H9 (cell line): ENCODE data around the gene WDR5. TPM values are rescaled to one million over a fixed set of nuclear protein-coding genes. Genes with fewer than 3 reads are reported as not detected.

Experiments
- DNase-seq: peaks from one replicate; pipeline ENCODE4 v3.0.0-alpha.2; 2017
- H2AFZ ChIP-seq: one replicate; pipeline ENCODE4 v1.6.1; 2013; ENCODE audit warnings: mild to moderate bottlenecking, low read length, control low read depth, moderate library complexity
- H2AK5ac ChIP-seq: 2 replicates; pipeline ENCODE4 v1.6.1; 2013; ENCODE audit warnings: low read length, control low read depth, mixed read lengths; ENCODE audit not compliant: insufficient read length
- H2BK120ac ChIP-seq: one replicate; pipeline ENCODE4 v1.6.1; 2013; ENCODE audit warnings: low read depth, mild to moderate bottlenecking, low read length, control low read depth, inconsistent platforms; ENCODE audit not compliant: poor library complexity, severe bottlenecking
- H2BK12ac ChIP-seq: 2 replicates; pipeline ENCODE4 v1.6.1; 2013; ENCODE audit warnings: low read length, control low read depth, mixed read lengths, low read depth; ENCODE audit not compliant: insufficient read length
- H2BK15ac ChIP-seq: 2 replicates; pipeline ENCODE4 v1.6.1; 2013; ENCODE audit warnings: low read depth, low read length, control low read depth
- H2BK20ac ChIP-seq: one replicate; pipeline ENCODE4 v1.6.1; 2013; ENCODE audit warnings: low read depth, mild to moderate bottlenecking, low read length, control low read depth, inconsistent platforms; ENCODE audit not compliant: poor library complexity, severe bottlenecking
- H2BK5ac ChIP-seq: 2 replicates; pipeline ENCODE4 v1.6.1; 2013; ENCODE audit warnings: low read length, control low read depth, mixed read lengths; ENCODE audit not compliant: insufficient read length
- H3K14ac ChIP-seq: 2 replicates; pipeline ENCODE4 v1.6.1; 2013; ENCODE audit warnings: low read length, control low read depth; ENCODE audit not compliant: insufficient read depth
- H3K18ac ChIP-seq: 2 replicates; pipeline ENCODE4 v1.6.1; 2013; ENCODE audit warnings: low read depth, mild to moderate bottlenecking, mixed read lengths, low read length, control low read depth; ENCODE audit not compliant: insufficient read length
- H3K23ac ChIP-seq: 2 replicates; pipeline ENCODE4 v1.6.1; 2013; ENCODE audit warnings: low read length, control low read depth, mixed read lengths, low read depth; ENCODE audit not compliant: insufficient read length
- H3K23me2 ChIP-seq: 2 replicates; pipeline ENCODE4 v1.6.1; 2013; ENCODE audit warnings: low read depth, mild to moderate bottlenecking, mixed read lengths, low read length, control low read depth; ENCODE audit not compliant: insufficient read length, poor library complexity, severe bottlenecking
- H3K27ac ChIP-seq: 2 replicates; pipeline ENCODE4 v1.5.1; 2013; ENCODE audit warnings: low read length, control low read depth, mixed read lengths, low read depth; ENCODE audit not compliant: insufficient read length
- H3K27me3 ChIP-seq: 2 replicates; pipeline ENCODE4 v1.6.1; 2013; ENCODE audit warnings: low read length, control low read depth, inconsistent platforms; ENCODE audit not compliant: insufficient read depth
- H3K4ac ChIP-seq: 2 replicates; pipeline ENCODE4 v1.6.1; 2013; ENCODE audit warnings: low read depth, mild to moderate bottlenecking, control low read depth, inconsistent platforms, low read length, moderate library complexity
- H3K4me1 ChIP-seq: 2 replicates; pipeline ENCODE4 v1.6.1; 2013; ENCODE audit warnings: low read length, control low read depth, inconsistent platforms; ENCODE audit not compliant: insufficient read depth
- H3K4me2 ChIP-seq: 2 replicates; pipeline ENCODE4 v1.6.1; 2013; ENCODE audit warnings: low read length, control low read depth, mixed read lengths; ENCODE audit not compliant: insufficient read length, insufficient read depth
- H3K56ac ChIP-seq: 2 replicates; pipeline ENCODE4 v1.6.1; 2013; ENCODE audit warnings: low read depth, mild to moderate bottlenecking, mixed read lengths, low read length, control low read depth; ENCODE audit not compliant: insufficient read length
- H3K79me1 ChIP-seq: 2 replicates; pipeline ENCODE4 v1.6.1; 2013; ENCODE audit warnings: low read depth, mild to moderate bottlenecking, moderate library complexity, low read length, control low read depth, inconsistent platforms; ENCODE audit not compliant: insufficient read depth, poor library complexity, severe bottlenecking
- H3K79me2 ChIP-seq: 2 replicates; pipeline ENCODE4 v1.6.1; 2013; ENCODE audit warnings: low read length, control low read depth, inconsistent platforms; ENCODE audit not compliant: insufficient read depth
- H3K9ac ChIP-seq: 2 replicates; pipeline ENCODE4 v1.6.1; 2013; ENCODE audit warnings: low read length, control low read depth, mixed read lengths; ENCODE audit not compliant: insufficient read length; ENCODE audit errors: extremely low read depth
- H3K9me3 ChIP-seq: one replicate; pipeline ENCODE4 v1.6.1; 2013; ENCODE audit warnings: low read depth, low read length, inconsistent platforms; ENCODE audit not compliant: control insufficient read depth
- H3T11ph ChIP-seq: one replicate; pipeline ENCODE4 v1.6.1; 2013; ENCODE audit warnings: mild to moderate bottlenecking, low read length, control low read depth, inconsistent platforms
- H4K20me1 ChIP-seq: one replicate; pipeline ENCODE4 v1.6.1; 2013; ENCODE audit not compliant: control insufficient read depth, insufficient read length, insufficient read depth
- H4K5ac ChIP-seq: 2 replicates; pipeline ENCODE4 v1.6.1; 2013; ENCODE audit warnings: low read depth, mild to moderate bottlenecking, mixed read lengths, low read length, control low read depth; ENCODE audit not compliant: insufficient read length
- H4K8ac ChIP-seq: replicated peaks from 2 replicates; pipeline ENCODE4 v1.6.1; 2013; ENCODE audit warnings: low read length, control low read depth, mixed read lengths, low read depth; ENCODE audit not compliant: insufficient read length
- H4K91ac ChIP-seq: 2 replicates; pipeline ENCODE4 v1.6.1; 2013; ENCODE audit warnings: low read depth, mild to moderate bottlenecking, moderate library complexity, mixed read lengths, low read length, control low read depth; ENCODE audit not compliant: insufficient read length
- H3K27ac Mint-ChIP-seq, 3 experiments: 2 replicates in 2 of 3; 3 replicates in 1 of 3; pipeline ENCODE4 v1.8.0; 2020 to 2021; ENCODE audit warnings: mixed read lengths in 3 of 3, mild to moderate bottlenecking in 1 of 3, moderate library complexity in 1 of 3
- H3K27me3 Mint-ChIP-seq: 2 replicates; pipeline ENCODE4 v1.8.0; 2021; ENCODE audit warnings: low read depth, mild to moderate bottlenecking, moderate library complexity, mixed read lengths
- H3K36me3 Mint-ChIP-seq, 3 experiments: 2 replicates in 2 of 3; 3 replicates in 1 of 3; pipeline ENCODE4 v1.8.0; 2020 to 2021; ENCODE audit warnings: low read depth in 3 of 3, mixed read lengths in 3 of 3; ENCODE audit not compliant: insufficient read depth in 1 of 3
- H3K4me1 Mint-ChIP-seq, 2 experiments: 2 replicates each; pipeline ENCODE4 v1.8.0; 2020; ENCODE audit warnings: mixed read lengths in 2 of 2
- H3K4me3 Mint-ChIP-seq, 2 experiments: 2 replicates in 1 of 2; 3 replicates in 1 of 2; pipeline ENCODE4 v1.8.0; 2020 to 2021; ENCODE audit warnings: mild to moderate bottlenecking in 2 of 2, mixed read lengths in 2 of 2, moderate library complexity in 1 of 2
- H3K9me3 Mint-ChIP-seq, 2 experiments: 2 replicates in 1 of 2; 3 replicates in 1 of 2; pipeline ENCODE4 v1.8.0; 2020; ENCODE audit warnings: mild to moderate bottlenecking in 2 of 2, mixed read lengths in 2 of 2, moderate library complexity in 1 of 2
- WGBS: extraction: QIAGEN DNeasy Blood & Tissue Kit; methylation state at CpG from one replicate; pipeline ENCODE4 v1.1.7; 2013; ENCODE audit warnings: missing lambda C conversion rate, low lambda C conversion rate, mixed read lengths; ENCODE audit not compliant: insufficient read length; ENCODE audit errors: extremely low coverage; 5-methylcytosine and 5-hydroxymethylcytosine counted together
- total RNA-seq: library from RNA; stranded (reverse); gene quantifications from 2 replicates; pipeline ENCODE4 v1.2.1, GENCODE V29; 2021
- TF ChIP-seq, protein P1 (sequence below): fragments of 200-600 bp; sonication (generic); conservative IDR thresholded peaks from 3 replicates; pipeline ENCODE4 v1.8.0; 2021; ENCODE audit warnings: antibody characterized with exemption, mild to moderate bottlenecking

The WDR5 gene
- total RNA-seq, 1 experiment from 2014 or later: 72.3 TPM

DNA sequence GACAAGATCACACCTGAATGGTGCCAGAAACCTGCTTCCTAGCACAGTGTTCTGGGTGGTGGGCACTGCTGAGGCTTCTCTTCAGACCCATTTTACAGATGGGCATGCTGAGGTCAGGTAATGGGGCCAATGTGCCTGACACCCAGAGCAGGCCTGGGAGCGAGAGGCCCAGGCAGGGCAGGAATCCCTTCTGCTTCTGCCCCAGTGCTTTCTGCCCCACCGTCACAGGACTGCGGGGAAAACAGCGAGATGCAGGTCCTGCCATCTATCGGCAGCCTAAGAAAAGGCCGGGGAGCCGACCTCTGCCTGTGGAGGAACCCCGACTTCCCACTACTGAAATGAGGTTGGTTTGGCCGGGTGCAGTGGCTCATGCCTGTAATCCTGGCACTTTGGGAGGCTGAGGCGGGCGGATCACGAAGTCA is 51.2 kb downstream of the WDR5 start:
- Histone ChIP-seq H3K4ac (no peak overlapping the region), H3K23ac (no peak overlapping the region), H3K18ac (no peak overlapping the region), H3K27ac (no peak overlapping the region), H3T11ph (no peak overlapping the region), H3K56ac (no peak overlapping the region), H4K20me1 (peaks cover 2% of the 10 kb centered on the region), H2AFZ (no peak overlapping the region), H3K9ac (no peak overlapping the region), H3K79me1 (no peaks in the 10 kb centered on the region), H4K8ac (no peak overlapping the region), H2BK120ac (no peak overlapping the region), H3K14ac (no peak overlapping the region), H3K79me2 (no peaks in the 10 kb centered on the region), H2BK20ac (no peak overlapping the region), H4K91ac (no peak overlapping the region), H2AK5ac (no peak overlapping the region), H3K9me3 (no peaks in the 10 kb centered on the region), H2BK12ac (no peak overlapping the region), H4K5ac (no peak overlapping the region), H3K4me1 (no peaks in the 10 kb centered on the region; the same call in 1 of the 2 replicates), H3K27me3 (no peaks in the 10 kb centered on the region; the same call in 1 of the 2 replicates), H3K4me2 (no peak overlapping the region), H2BK15ac (no peak overlapping the region), H3K23me2 (no peaks in the 10 kb centered on the region), H2BK5ac (no peak overlapping the region)
- Mint-ChIP-seq H3K4me1 (peaks cover 0 to 16% of the 10 kb centered on the region in 2 experiments; a peak in 2 of 4 replicates), H3K36me3 (peaks cover 0 to 3% (median 0%) of the 10 kb centered on the region in 3 experiments; a peak in 2 of 7 replicates), H3K4me3 (no peak overlapping the region), H3K9me3 (peaks cover 7 to 8% of the 10 kb centered on the region in 2 experiments), H3K27ac (no peak overlapping the region), H3K27me3 (no peaks in the 10 kb centered on the region; the same call in 1 of the 2 replicates)
- TF ChIP-seq, protein P1, sequence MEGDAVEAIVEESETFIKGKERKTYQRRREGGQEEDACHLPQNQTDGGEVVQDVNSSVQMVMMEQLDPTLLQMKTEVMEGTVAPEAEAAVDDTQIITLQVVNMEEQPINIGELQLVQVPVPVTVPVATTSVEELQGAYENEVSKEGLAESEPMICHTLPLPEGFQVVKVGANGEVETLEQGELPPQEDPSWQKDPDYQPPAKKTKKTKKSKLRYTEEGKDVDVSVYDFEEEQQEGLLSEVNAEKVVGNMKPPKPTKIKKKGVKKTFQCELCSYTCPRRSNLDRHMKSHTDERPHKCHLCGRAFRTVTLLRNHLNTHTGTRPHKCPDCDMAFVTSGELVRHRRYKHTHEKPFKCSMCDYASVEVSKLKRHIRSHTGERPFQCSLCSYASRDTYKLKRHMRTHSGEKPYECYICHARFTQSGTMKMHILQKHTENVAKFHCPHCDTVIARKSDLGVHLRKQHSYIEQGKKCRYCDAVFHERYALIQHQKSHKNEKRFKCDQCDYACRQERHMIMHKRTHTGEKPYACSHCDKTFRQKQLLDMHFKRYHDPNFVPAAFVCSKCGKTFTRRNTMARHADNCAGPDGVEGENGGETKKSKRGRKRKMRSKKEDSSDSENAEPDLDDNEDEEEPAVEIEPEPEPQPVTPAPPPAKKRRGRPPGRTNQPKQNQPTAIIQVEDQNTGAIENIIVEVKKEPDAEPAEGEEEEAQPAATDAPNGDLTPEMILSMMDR: no peak; the same call in 2 of the 3 replicates
- WGBS: no CpG with 5 or more reads among the region's 12 CpGs
- DNase-seq: no peak
